MCF 10A (cell line): Measurements from ENCODE around the gene PNN. TPM values are rescaled to one million over a fixed set of nuclear protein-coding genes. Genes with fewer than 3 reads are reported as not detected.
A peak's percentile ranks its signal among the peaks of the same experiment; 100 is the strongest.

Experiments
- BruUV-seq: library from RNA; stranded (reverse); fragments of 400-500 nt; replicated peaks from 2 replicates; lab custom pipeline; 2021; lab: Mats Ljungman, UMichigan
- CTCF ChIA-PET: fragments of 300-600 bp; sonication (Branson Sonifier 250); formaldehyde crosslinking; extraction: SDS; loops from one replicate; lab custom pipeline; 2021; ENCODE audit warnings: antibody characterized with exemption, inconsistent platforms; lab: Yijun Ruan, JAX
- POLR2A ChIA-PET: fragments of 300-600, 350-650 bp; sonication (Branson Sonifier 250); formaldehyde crosslinking; extraction: SDS; loops from one replicate; lab custom pipeline; 2020; ENCODE audit warnings: antibody characterized with exemption, inconsistent platforms; lab: Yijun Ruan, JAX
- DNase-seq: peaks from one replicate; pipeline ENCODE4 v3.0.0-alpha.2; 2018; ENCODE audit not compliant: unreplicated experiment
- H3K27ac Mint-ChIP-seq: one replicate; pipeline ENCODE4 v1.8.0; 2022; ENCODE audit warnings: mild to moderate bottlenecking, low read depth, mixed read lengths; ENCODE audit not compliant: unreplicated experiment
- H3K27me3 Mint-ChIP-seq: one replicate; pipeline ENCODE4 v1.8.0; 2022; ENCODE audit warnings: mixed read lengths; ENCODE audit not compliant: insufficient read depth, unreplicated experiment
- H3K36me3 Mint-ChIP-seq: one replicate; pipeline ENCODE4 v1.8.0; 2022; ENCODE audit warnings: mild to moderate bottlenecking, moderate library complexity, mixed read lengths; ENCODE audit not compliant: insufficient read depth, unreplicated experiment
- H3K4me1 Mint-ChIP-seq: one replicate; pipeline ENCODE4 v1.8.0; 2022; ENCODE audit warnings: mixed read lengths; ENCODE audit not compliant: insufficient read depth, unreplicated experiment
- H3K4me3 Mint-ChIP-seq: one replicate; pipeline ENCODE4 v1.8.0; 2022; ENCODE audit warnings: mild to moderate bottlenecking, moderate library complexity, mixed read lengths; ENCODE audit not compliant: unreplicated experiment
- H3K9me3 Mint-ChIP-seq: one replicate; pipeline ENCODE4 v1.8.0; 2022; ENCODE audit warnings: mixed read lengths; ENCODE audit not compliant: unreplicated experiment
- CTCF ChIP-seq: fragments of 200-600 bp; IDR thresholded peaks from one replicate; pipeline ENCODE4 v1.8.0; 2022; ENCODE audit warnings: antibody characterized with exemption, mild to moderate bottlenecking; ENCODE audit not compliant: unreplicated experiment
- intact Hi-C: fragments of 100-400 bp; cut with micrococcal nuclease; formaldehyde crosslinking; loops from 2 replicates; pipeline ENCODE4 v1.14.1; 2022
- total RNA-seq: library from RNA; stranded (reverse); gene quantifications from 2 replicates; pipeline ENCODE4 v1.2.3, GENCODE V29; 2022

The PNN gene
- total RNA-seq, 1 experiment from 2014 or later, result 96.7 TPM

DNA sequence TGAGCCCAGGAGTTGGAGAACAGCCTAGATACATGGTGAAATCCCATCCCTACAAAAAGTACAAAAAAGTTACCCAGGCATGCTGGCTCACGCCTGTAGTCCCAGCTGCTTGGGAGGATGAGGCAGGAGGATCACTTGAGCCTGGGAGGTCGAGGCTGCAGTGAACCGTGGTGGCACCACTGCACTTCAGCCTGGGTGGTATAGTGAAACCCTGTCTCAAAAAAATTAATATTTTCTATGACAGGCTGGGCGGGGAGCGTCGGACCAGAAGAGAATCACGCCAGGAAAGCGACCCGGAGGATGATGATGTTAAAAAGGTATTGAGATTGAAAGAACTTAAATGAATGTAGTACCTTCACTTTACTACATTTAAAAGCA is 2.1 kb downstream of the PNN start:
- CTCF ChIA-PET, result no interaction called here
- POLR2A ChIA-PET, result interaction anchor here (1.0 to 2.8 kb wide), 6 partner anchors 9 to 89 kb away, joined by 3 to 18 read pairs (median 6); no protein-coding TSS in a partner anchor
- intact Hi-C loops, result no loop called here
- Mint-ChIP-seq H3K27me3 (no peaks in the 10 kb centered on the region), H3K27ac (peak overlapping the region; percentile 98), H3K9me3 (no peaks in the 10 kb centered on the region), H3K4me3 (peak overlapping the region; percentile 93), H3K36me3 (no peaks in the 10 kb centered on the region), H3K4me1 (peaks cover 8% of the 10 kb centered on the region)
- no peak for DNase-seq
- TF ChIP-seq CTCF, result no peak
- BruUV-seq, result no TSS peak

GRCh38 chr14:39179042-39179441 is 4.0 kb downstream of the PNN start:
- no TSS peak for BruUV-seq
- H3K4me1 Mint-ChIP-seq, result peaks cover 8% of the 10 kb centered on the region
- no peak overlapping the region for H3K4me3 Mint-ChIP-seq
- no peak for TF ChIP-seq CTCF
- H3K27ac Mint-ChIP-seq, result no peak overlapping the region
- DNase-seq, result no peak
- intact Hi-C loops, result no loop called here
- CTCF ChIA-PET, result interaction anchor here (0.8 to 1.1 kb wide), 3 partner anchors 11 to 252 kb away, joined by 3 to 4 read pairs (median 4); no protein-coding TSS in a partner anchor
- POLR2A ChIA-PET, result interaction anchor here (1.4 to 2.8 kb wide), 3 partner anchors 9 to 89 kb away, joined by 3 to 18 read pairs (median 4); partner anchors contain the start of gene TRAPPC6B
- H3K9me3 Mint-ChIP-seq, result no peaks in the 10 kb centered on the region
- no peaks in the 10 kb centered on the region for H3K36me3 Mint-ChIP-seq
- no peaks in the 10 kb centered on the region for H3K27me3 Mint-ChIP-seq

DNA sequence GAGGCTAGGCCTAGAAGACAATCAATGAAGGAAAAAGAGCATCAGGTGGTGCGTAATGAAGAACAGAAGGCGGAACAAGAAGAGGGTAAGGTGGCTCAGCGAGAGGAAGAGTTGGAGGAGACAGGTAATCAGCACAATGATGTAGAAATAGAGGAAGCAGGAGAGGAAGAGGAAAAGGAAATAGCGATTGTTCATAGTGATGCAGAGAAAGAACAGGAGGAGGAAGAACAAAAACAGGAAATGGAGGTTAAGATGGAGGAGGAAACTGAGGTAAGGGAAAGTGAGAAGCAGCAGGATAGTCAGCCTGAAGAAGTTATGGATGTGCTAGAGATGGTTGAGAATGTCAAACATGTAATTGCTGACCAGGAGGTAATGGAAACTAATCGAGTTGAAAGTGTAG is 5.5 kb downstream of the PNN start:
- no peaks in the 10 kb centered on the region for H3K27me3 Mint-ChIP-seq
- H3K4me3 Mint-ChIP-seq, result no peak overlapping the region
- intact Hi-C loops, result no loop called here
- H3K9me3 Mint-ChIP-seq, result no peaks in the 10 kb centered on the region
- no peak for TF ChIP-seq CTCF
- H3K27ac Mint-ChIP-seq, result no peak overlapping the region
- H3K4me1 Mint-ChIP-seq, result peaks cover 8% of the 10 kb centered on the region
- no peaks in the 10 kb centered on the region for H3K36me3 Mint-ChIP-seq
- no peak for DNase-seq
- ChIA-PET CTCF (no interaction called here), POLR2A (interaction anchor here (0.6 to 2.1 kb wide), 5 partner anchors 10 to 88 kb away, joined by 3 to 8 read pairs (median 5); partner anchors contain the start of gene TRAPPC6B)
- BruUV-seq, result no TSS peak

- Mint-ChIP-seq H3K4me1 (peaks cover 8% of the 10 kb centered on the region), H3K27me3 (no peaks in the 10 kb centered on the region), H3K4me3 (no peak overlapping the region), H3K27ac (no peak overlapping the region), H3K36me3 (no peaks in the 10 kb centered on the region), H3K9me3 (no peaks in the 10 kb centered on the region)
- DNase-seq, result no peak
- intact Hi-C loops, result no loop called here
- TF ChIP-seq CTCF, result no peak
- BruUV-seq, result TSS peak; percentile 15
- CTCF ChIA-PET, result no interaction called here
- POLR2A ChIA-PET, result interaction anchor here (1.6 to 2.1 kb wide), 2 partner anchors 11 to 86 kb away, joined by 8 read pairs; partner anchors contain the start of gene TRAPPC6B
These were observed 6.1 kb downstream of the PNN start for GRCh38 chr14:39181026-39181692.
